IMR-90 (cell line): ENCODE results near the gene CDA. TPM values are rescaled to one million over a fixed set of nuclear protein-coding genes. Genes with fewer than 3 reads are reported as not detected.

Source experiments
- ATAC-seq: fragments of 200-7000 bp; cut with Tn5 transposase; 2 replicates; pipeline ENCODE4 v1.9.1; 2020; ENCODE audit warnings: low read depth, mild to moderate bottlenecking, moderate library complexity
- BruUV-seq: library from RNA; stranded (reverse); fragments of 400-500 nt; replicated peaks from 2 replicates; lab custom pipeline; 2021; lab: Mats Ljungman, UMichigan
- CTCF ChIA-PET: fragments of 300-600 bp; formaldehyde crosslinking; extraction: SDS; loops from one replicate; lab custom pipeline; 2021; ENCODE audit warnings: antibody characterized with exemption; lab: Yijun Ruan, JAX
- POLR2A ChIA-PET: fragments of 300-600 bp; sonication (Branson Sonifier 250); formaldehyde crosslinking; loops from one replicate; lab custom pipeline; 2022; ENCODE audit warnings: antibody characterized with exemption; ENCODE audit not compliant: unreplicated experiment; lab: Charles Lee
- DNase-seq: peaks from one replicate; pipeline ENCODE4 v3.0.0; 2013
- H2AFZ ChIP-seq: replicated peaks from 2 replicates; pipeline ENCODE3; 2013; ENCODE audit warnings: low read length, mild to moderate bottlenecking; ENCODE audit not compliant: poor library complexity
- H2AK5ac ChIP-seq: 2 replicates; pipeline ENCODE4 v1.6.1; 2013; ENCODE audit warnings: low read depth, low read length, inconsistent platforms
- H2AK9ac ChIP-seq: replicated peaks from 2 replicates; pipeline ENCODE3; 2013; ENCODE audit warnings: mild to moderate bottlenecking, low read depth, low read length, moderate library complexity; ENCODE audit not compliant: poor library complexity
- H2BK120ac ChIP-seq: 2 replicates; pipeline ENCODE4 v1.6.1; 2013; ENCODE audit warnings: low read depth, low read length, inconsistent platforms
- H2BK15ac ChIP-seq: 3 replicates; pipeline ENCODE4 v1.6.1; 2013; ENCODE audit warnings: low read depth, low read length, inconsistent platforms
- H2BK20ac ChIP-seq: 2 replicates; pipeline ENCODE4 v1.6.1; 2013; ENCODE audit warnings: low read depth, mild to moderate bottlenecking, inconsistent platforms, low read length, moderate library complexity
- H2BK5ac ChIP-seq: 2 replicates; pipeline ENCODE4 v1.6.1; 2013; ENCODE audit warnings: mild to moderate bottlenecking, low read depth, low read length, inconsistent platforms; ENCODE audit not compliant: poor library complexity, severe bottlenecking
- H3K14ac ChIP-seq: replicated peaks from 2 replicates; pipeline ENCODE4 v1.6.1; 2013; ENCODE audit warnings: low read depth, low read length, inconsistent platforms
- H3K18ac ChIP-seq: 2 replicates; pipeline ENCODE4 v1.6.1; 2013; ENCODE audit warnings: low read depth, low read length, control low read depth
- H3K23ac ChIP-seq: 2 replicates; pipeline ENCODE4 v1.6.1; 2013; ENCODE audit warnings: low read depth, low read length, inconsistent platforms
- H3K27ac ChIP-seq: 2 replicates; pipeline ENCODE4 v1.5.1; 2013; ENCODE audit warnings: mild to moderate bottlenecking, control low read depth, low read length; ENCODE audit not compliant: insufficient read depth
- H3K27me3 ChIP-seq: 2 replicates; pipeline ENCODE4 v1.6.1; 2013; ENCODE audit warnings: low read length; ENCODE audit not compliant: control insufficient read depth, insufficient read depth
- H3K36me3 ChIP-seq: 2 replicates; pipeline ENCODE4 v1.6.1; 2013; ENCODE audit warnings: low read length, mixed read lengths; ENCODE audit not compliant: control insufficient read depth, insufficient read depth
- H3K4ac ChIP-seq: 2 replicates; pipeline ENCODE4 v1.6.1; 2013; ENCODE audit warnings: low read depth, low read length, inconsistent platforms
- H3K4me1 ChIP-seq: 2 replicates; pipeline ENCODE4 v1.6.1; 2013; ENCODE audit warnings: low read length, mixed read lengths; ENCODE audit not compliant: control insufficient read depth, insufficient read depth
- H3K4me2 ChIP-seq: 2 replicates; pipeline ENCODE4 v1.6.1; 2013; ENCODE audit warnings: low read depth, mild to moderate bottlenecking, control low read depth, low read length, moderate library complexity
- H3K4me3 ChIP-seq: 2 replicates; pipeline ENCODE4 v1.5.1; 2013; ENCODE audit warnings: low read depth, mild to moderate bottlenecking, control low read depth, low read length, moderate library complexity; ENCODE audit not compliant: insufficient read depth
- H3K56ac ChIP-seq: 2 replicates; pipeline ENCODE4 v1.6.1; 2013; ENCODE audit warnings: low read length, inconsistent platforms; ENCODE audit not compliant: insufficient read depth; ENCODE audit errors: extremely low read depth
- H3K79me1 ChIP-seq, 2 experiments: 2 replicates each; pipeline ENCODE4 v1.6.1; 2013; ENCODE audit warnings: low read length in 2 of 2, inconsistent platforms in 1 of 2, low read depth in 1 of 2
- H3K9ac ChIP-seq: 2 replicates; pipeline ENCODE4 v1.6.1; 2013; ENCODE audit warnings: low read depth, low read length, control low read depth
- H3K9me1 ChIP-seq: 2 replicates; pipeline ENCODE4 v1.6.1; 2013; ENCODE audit warnings: low read length, inconsistent platforms; ENCODE audit not compliant: insufficient read depth
- H3K9me3 ChIP-seq: 2 replicates; pipeline ENCODE4 v1.6.1; 2013; ENCODE audit warnings: low read length; ENCODE audit not compliant: control insufficient read depth, insufficient read depth
- H4K20me1 ChIP-seq: 2 replicates; pipeline ENCODE4 v1.6.1; 2013; ENCODE audit warnings: low read length, inconsistent platforms; ENCODE audit not compliant: insufficient read depth
- H4K5ac ChIP-seq: 2 replicates; pipeline ENCODE4 v1.6.1; 2013; ENCODE audit warnings: mild to moderate bottlenecking, low read depth, low read length, control low read depth
- H4K8ac ChIP-seq, 2 experiments: 2 replicates each; pipeline ENCODE4 v1.6.1; 2013; ENCODE audit warnings: low read depth in 2 of 2, low read length in 2 of 2, control low read depth in 1 of 2, inconsistent platforms in 1 of 2
- H4K91ac ChIP-seq: 2 replicates; pipeline ENCODE4 v1.6.1; 2013; ENCODE audit warnings: low read depth, low read length, inconsistent platforms; ENCODE audit not compliant: insufficient read depth
- CEBPB ChIP-seq: IDR thresholded peaks from 2 replicates; pipeline ENCODE4 v1.6.1; 2012; ENCODE audit warnings: low read depth, low read length, improper control_type of control experiment
- NFE2L2 ChIP-seq: fragments of 150-350 bp; IDR thresholded peaks from 2 replicates; pipeline ENCODE4 v1.6.1; 2016; ENCODE audit warnings: low read depth, mild to moderate bottlenecking, low read length
- POLR2A ChIP-seq: IDR thresholded peaks from 2 replicates; pipeline ENCODE4 v1.6.1; 2012; ENCODE audit warnings: mild to moderate bottlenecking, low read depth, low read length
- RAD21 ChIP-seq: IDR thresholded peaks from 2 replicates; pipeline ENCODE4 v1.6.1; 2012; ENCODE audit warnings: low read length, improper control_type of control experiment
- SMC3 ChIP-seq: fragments of 150-350 bp; IDR thresholded peaks from 2 replicates; pipeline ENCODE4 v1.6.1; 2016; ENCODE audit warnings: low read depth, mild to moderate bottlenecking, antibody characterized with exemption, low read length, moderate library complexity
- WGBS, 2 experiments: methylation state at CpG; one replicate each; pipeline versions ENCODE4 v1.1.5 to v1.1.7; 2013; ENCODE audit warnings: missing lambda C conversion rate in 2 of 2; ENCODE audit not compliant: insufficient read length in 1 of 2; ENCODE audit errors: extremely low coverage in 2 of 2; 5-methylcytosine and 5-hydroxymethylcytosine counted together
- dilution Hi-C: fragments of 300-500 bp; cut with HindIII; formaldehyde crosslinking; loops from one replicate; pipeline ENCODE4 v1.14.3; 2018; ENCODE audit warnings: low sequenced_read_pairs; ENCODE audit not compliant: unreplicated experiment
- in situ Hi-C: fragments of 300-500 bp; cut with MboI; formaldehyde crosslinking; loops from 3 replicates; pipeline ENCODE4 v1.14.3; 2019; ENCODE audit warnings: low sequenced_read_pairs, inconsistent platforms, mixed read lengths
- intact Hi-C: fragments of 100-400 bp; cut with micrococcal nuclease; formaldehyde crosslinking; loops from 2 replicates; pipeline ENCODE4 v1.10.0; 2022
- polyA plus RNA-seq, 3 experiments: library from polyadenylated mRNA; depleted of rRNA; stranded (reverse); fragments of >200 nt; gene quantifications; 2 replicates each; pipeline ENCODE4 v1.2.3, GENCODE V29; 2012; ENCODE audit warnings: low replicate concordance in 1 of 3
- total RNA-seq: library from RNA; depleted of rRNA; stranded (reverse); fragments of >200 nt; gene quantifications from 2 replicates; pipeline ENCODE4 v1.2.3, GENCODE V29; 2012
- TF ChIP-seq, protein P1 (sequence below): conservative IDR thresholded peaks from 2 replicates; pipeline ENCODE4 v1.5.1; 2012; ENCODE audit warnings: mild to moderate bottlenecking, low read depth, low read length, improper control_type of control experiment

Gene CDA
- total and polyA plus RNA-seq, 2 of the 4 experiments (the other 2 are of a cell fraction), result 0.90 to 9.4 TPM

DNA sequence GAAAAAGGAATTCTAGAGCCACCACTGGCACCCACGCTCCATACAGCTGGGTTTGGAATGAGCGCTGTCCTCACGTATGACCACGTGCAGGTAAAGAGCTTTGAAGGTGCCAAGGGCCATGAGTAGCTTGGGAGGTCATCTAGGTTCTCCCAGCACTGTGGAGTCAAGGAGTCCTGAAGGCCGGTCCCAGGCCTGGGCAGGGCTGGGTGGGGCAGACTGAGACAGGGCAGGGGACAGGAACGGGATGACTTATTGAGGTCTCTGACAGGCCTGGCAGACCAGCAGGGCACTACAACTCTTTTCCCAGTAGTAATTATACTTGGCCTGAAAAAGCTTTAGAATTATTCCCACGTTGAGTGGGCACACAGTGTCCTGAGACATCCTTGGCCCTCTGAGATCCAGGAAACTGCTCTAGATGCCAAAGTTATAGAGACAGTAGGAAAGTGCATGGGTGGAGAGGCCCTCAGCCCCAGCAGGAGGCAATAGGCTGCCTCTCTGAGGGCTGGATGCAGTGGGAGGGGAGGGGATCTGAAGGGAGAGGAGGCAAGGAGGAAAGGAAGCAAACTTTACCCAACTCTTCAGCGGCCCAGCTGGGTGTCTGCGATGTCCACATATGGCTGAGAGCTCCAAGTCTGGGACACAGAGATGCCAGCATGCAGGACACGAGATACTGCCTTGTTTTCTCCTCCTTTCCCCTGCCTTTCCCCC lies 1.8 kb upstream of the CDA start:
- H3K79me1 ChIP-seq, result no peaks in the 10 kb centered on the region
- no peak overlapping the region for H3K18ac ChIP-seq
- intact Hi-C loops, result no loop called here
- no peak overlapping the region for H3K4me2 ChIP-seq
- no peak overlapping the region for H4K8ac ChIP-seq
- no peak overlapping the region for H3K23ac ChIP-seq
- no peak overlapping the region; the same call in 2 of the 3 replicates for H2BK15ac ChIP-seq
- no peak for TF ChIP-seq CEBPB
- peak; percentile 15; the same call in 1 of the 2 replicates for TF ChIP-seq RAD21
- TF ChIP-seq POLR2A, result no peak
- TF ChIP-seq, protein P1, sequence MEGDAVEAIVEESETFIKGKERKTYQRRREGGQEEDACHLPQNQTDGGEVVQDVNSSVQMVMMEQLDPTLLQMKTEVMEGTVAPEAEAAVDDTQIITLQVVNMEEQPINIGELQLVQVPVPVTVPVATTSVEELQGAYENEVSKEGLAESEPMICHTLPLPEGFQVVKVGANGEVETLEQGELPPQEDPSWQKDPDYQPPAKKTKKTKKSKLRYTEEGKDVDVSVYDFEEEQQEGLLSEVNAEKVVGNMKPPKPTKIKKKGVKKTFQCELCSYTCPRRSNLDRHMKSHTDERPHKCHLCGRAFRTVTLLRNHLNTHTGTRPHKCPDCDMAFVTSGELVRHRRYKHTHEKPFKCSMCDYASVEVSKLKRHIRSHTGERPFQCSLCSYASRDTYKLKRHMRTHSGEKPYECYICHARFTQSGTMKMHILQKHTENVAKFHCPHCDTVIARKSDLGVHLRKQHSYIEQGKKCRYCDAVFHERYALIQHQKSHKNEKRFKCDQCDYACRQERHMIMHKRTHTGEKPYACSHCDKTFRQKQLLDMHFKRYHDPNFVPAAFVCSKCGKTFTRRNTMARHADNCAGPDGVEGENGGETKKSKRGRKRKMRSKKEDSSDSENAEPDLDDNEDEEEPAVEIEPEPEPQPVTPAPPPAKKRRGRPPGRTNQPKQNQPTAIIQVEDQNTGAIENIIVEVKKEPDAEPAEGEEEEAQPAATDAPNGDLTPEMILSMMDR, result 0 out of 2 replicates have a peak, but pooled peaks have one; percentile 17
- TF ChIP-seq NFE2L2, result no peak
- TF ChIP-seq SMC3, result no peak
- WGBS, 2 experiments, result 92% methylated on average over 5 of the region's 10 CpGs; no CpG with 5 or more reads in 1 of the 2 experiments
- no peak overlapping the region; the same call in 1 of the 2 replicates for H3K14ac ChIP-seq
- in situ Hi-C loops, result no loop called here
- peaks cover 2% of the 10 kb centered on the region; the same call in 1 of the 2 replicates for H3K27me3 ChIP-seq
- no peak overlapping the region for H4K91ac ChIP-seq
- 0 out of 2 replicates have a peak, but pooled peaks cover 3% of the 10 kb centered on the region for H3K9me1 ChIP-seq
- H2AK5ac ChIP-seq, result no peak overlapping the region
- BruUV-seq, result no TSS peak
- H4K20me1 ChIP-seq, result no peaks in the 10 kb centered on the region
- no peak overlapping the region for H3K4ac ChIP-seq
- dilution Hi-C loops, result no loop called here
- H4K5ac ChIP-seq, result no peak overlapping the region
- peaks cover 17% of the 10 kb centered on the region for H3K4me1 ChIP-seq
- no peak overlapping the region for H3K9ac ChIP-seq
- H3K4me3 ChIP-seq, result no peak overlapping the region
- ATAC-seq (no peak), DNase-seq (no peak)
- H3K9me3 ChIP-seq, result 0 out of 2 replicates have a peak, but pooled peaks cover 2% of the 10 kb centered on the region
- no peak overlapping the region for H2BK20ac ChIP-seq
- CTCF ChIA-PET, result interaction anchor here (3.5 kb wide), 1 partner anchor 12 kb away, joined by 18 read pairs; no protein-coding TSS in a partner anchor
- H3K56ac ChIP-seq, result no peak overlapping the region
- H2AFZ ChIP-seq, result peak overlapping the region; percentile 46
- POLR2A ChIA-PET, result no interaction called here
- no peak overlapping the region for H2BK5ac ChIP-seq
- H2BK120ac ChIP-seq, result no peak overlapping the region
- no peak overlapping the region for H3K27ac ChIP-seq
- H3K36me3 ChIP-seq, result no peaks in the 10 kb centered on the region
- H2AK9ac ChIP-seq, result no peak overlapping the region
